HTR-8/SVneo (cell line): Measurements from ENCODE around the gene ZNHIT1.

Source experiments
- DNase-seq: peaks from one replicate; pipeline ENCODE4 v3.0.0; 2011; ENCODE audit warnings: low spot score, mixed read lengths; ENCODE audit not compliant: insufficient read length
- FAIRE-seq: peaks from 2 replicates; lab custom pipeline; 2011; peaks lifted over from hg19 to GRCh38; lab: Jason Lieb, UNC

The ZNHIT1 gene

DNA sequence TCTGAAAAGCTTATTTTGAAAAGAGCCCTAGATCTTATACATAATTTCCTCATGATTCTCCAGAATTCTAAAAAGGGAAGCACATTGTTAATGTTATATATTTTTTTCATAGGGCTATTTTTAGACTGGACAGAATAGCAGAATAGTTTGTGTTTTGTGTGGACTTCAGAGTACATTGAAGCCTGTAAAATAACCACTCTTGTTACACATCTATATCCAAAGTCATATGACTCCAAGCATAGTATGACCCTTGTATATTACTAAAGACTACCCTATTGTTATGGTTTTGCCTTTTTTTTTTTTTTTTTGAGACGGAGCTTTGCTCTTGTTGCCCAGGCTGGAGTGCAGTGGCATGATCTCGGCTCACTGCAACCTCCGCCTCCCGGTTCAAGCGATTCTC lies 53.1 kb downstream of the ZNHIT1 start:
- FAIRE-seq (no peak), DNase-seq (no peak)

GRCh38 chr7:101273206-101273605 lies 55.2 kb downstream of the ZNHIT1 start:
- DNase-seq (no peak), FAIRE-seq (no peak)
